ACC112 (cell line): ENCODE measurements around the gene MYLK2.

ENCODE experiments used
- H2AFZ ChIP-seq: fragments of 200-600 bp; sonication (generic); one replicate; pipeline ENCODE4 v1.6.0; 2017; ENCODE audit warnings: antibody characterized with exemption, low read length; ENCODE audit not compliant: unreplicated experiment
- H3K27ac ChIP-seq: fragments of 200-600 bp; sonication (generic); 2 replicates; pipeline ENCODE4 v1.5.1; 2014; ENCODE audit warnings: low read depth, mild to moderate bottlenecking, antibody characterized with exemption, low read length, moderate library complexity
- H3K27me3 ChIP-seq: fragments of 200-600 bp; sonication (generic); 2 replicates; pipeline ENCODE4 v1.6.1; 2014; ENCODE audit warnings: mild to moderate bottlenecking, antibody characterized with exemption, low read length, moderate library complexity, mixed read lengths; ENCODE audit not compliant: insufficient read depth
- H3K36me3 ChIP-seq: fragments of 200-600 bp; sonication (generic); 2 replicates; pipeline ENCODE4 v1.6.1; 2016; ENCODE audit warnings: mild to moderate bottlenecking, antibody characterized with exemption, low read length, moderate library complexity, mixed read lengths; ENCODE audit not compliant: insufficient read depth
- H3K4me1 ChIP-seq: fragments of 200-600 bp; sonication (generic); one replicate; pipeline ENCODE4 v1.6.1; 2016; ENCODE audit warnings: low read length, mixed read lengths; ENCODE audit not compliant: insufficient read depth, unreplicated experiment, control insufficient read depth
- H3K4me3 ChIP-seq: fragments of 200-600 bp; sonication (generic); 2 replicates; pipeline ENCODE4 v1.5.1; 2014; ENCODE audit warnings: mild to moderate bottlenecking, low read depth, low read length
- H3K79me2 ChIP-seq: fragments of 200-600 bp; sonication (generic); one replicate; pipeline ENCODE4 v1.6.0; 2016; ENCODE audit warnings: low read length; ENCODE audit not compliant: control insufficient read depth, unreplicated experiment, insufficient read depth

MYLK2 gene

GRCh38 chr20:31858760-31859083 lies 39.6 kb downstream of the MYLK2 start:
- Histone ChIP-seq H3K4me1 (no peaks in the 10 kb centered on the region), H3K27ac (no peak overlapping the region), H3K4me3 (no peak overlapping the region), H2AFZ (no peak overlapping the region), H3K79me2 (no peaks in the 10 kb centered on the region), H3K27me3 (peaks cover 80% of the 10 kb centered on the region), H3K36me3 (no peaks in the 10 kb centered on the region)

GRCh38 chr20:31859266-31859997 lies 40.3 kb downstream of the MYLK2 start:
- Histone ChIP-seq H3K27ac (no peak overlapping the region), H3K4me3 (no peak overlapping the region), H3K79me2 (no peaks in the 10 kb centered on the region), H3K27me3 (peaks cover 73% of the 10 kb centered on the region), H3K36me3 (no peaks in the 10 kb centered on the region), H3K4me1 (no peaks in the 10 kb centered on the region), H2AFZ (no peak overlapping the region)

GRCh38 chr20:31859998-31860380 lies 40.8 kb downstream of the MYLK2 start:
- Histone ChIP-seq H3K4me3 (no peak overlapping the region), H3K27me3 (peaks cover 69% of the 10 kb centered on the region), H3K27ac (no peak overlapping the region), H3K36me3 (no peaks in the 10 kb centered on the region), H2AFZ (no peak overlapping the region), H3K4me1 (no peaks in the 10 kb centered on the region), H3K79me2 (no peaks in the 10 kb centered on the region)

GRCh38 chr20:31860390-31861134 lies 41.4 kb downstream of the MYLK2 start:
- Histone ChIP-seq H3K79me2 (no peaks in the 10 kb centered on the region), H2AFZ (peak overlapping the region; percentile 43), H3K27ac (no peak overlapping the region), H3K4me3 (peak overlapping the region; percentile 72), H3K36me3 (no peaks in the 10 kb centered on the region), H3K4me1 (no peaks in the 10 kb centered on the region), H3K27me3 (peaks cover 63% of the 10 kb centered on the region)

- Histone ChIP-seq H3K4me3 (peak overlapping the region; percentile 72), H3K27me3 (peaks cover 61% of the 10 kb centered on the region), H2AFZ (peak overlapping the region; percentile 43), H3K79me2 (no peaks in the 10 kb centered on the region), H3K36me3 (no peaks in the 10 kb centered on the region), H3K27ac (no peak overlapping the region), H3K4me1 (no peaks in the 10 kb centered on the region)
Observed at GRCh38 chr20:31861135-31861384, 41.9 kb downstream of the MYLK2 start.

- peak overlapping the region; percentile 43 for H2AFZ ChIP-seq
- no peaks in the 10 kb centered on the region for H3K36me3 ChIP-seq
- peak overlapping the region; percentile 72 for H3K4me3 ChIP-seq
- no peaks in the 10 kb centered on the region for H3K79me2 ChIP-seq
- peaks cover 56% of the 10 kb centered on the region for H3K27me3 ChIP-seq
- no peaks in the 10 kb centered on the region for H3K4me1 ChIP-seq
- no peak overlapping the region for H3K27ac ChIP-seq
Observed at GRCh38 chr20:31861385-31862156, 42.4 kb downstream of the MYLK2 start.

GRCh38 chr20:31862157-31862470 lies 43.0 kb downstream of the MYLK2 start:
- Histone ChIP-seq H2AFZ (no peak overlapping the region), H3K27me3 (peaks cover 51% of the 10 kb centered on the region), H3K27ac (no peak overlapping the region), H3K79me2 (no peaks in the 10 kb centered on the region), H3K36me3 (no peaks in the 10 kb centered on the region), H3K4me3 (no peak overlapping the region), H3K4me1 (no peaks in the 10 kb centered on the region)

- Histone ChIP-seq H3K27me3 (peaks cover 47% of the 10 kb centered on the region), H3K36me3 (no peaks in the 10 kb centered on the region), H3K4me1 (no peaks in the 10 kb centered on the region), H3K27ac (no peak overlapping the region), H3K79me2 (no peaks in the 10 kb centered on the region), H3K4me3 (no peak overlapping the region), H2AFZ (no peak overlapping the region)
Observed at GRCh38 chr20:31862506-31862905, 43.4 kb downstream of the MYLK2 start.

- Histone ChIP-seq H3K4me3 (no peak overlapping the region), H3K79me2 (no peaks in the 10 kb centered on the region), H3K4me1 (no peaks in the 10 kb centered on the region), H3K27ac (no peak overlapping the region), H2AFZ (no peak overlapping the region), H3K36me3 (no peaks in the 10 kb centered on the region), H3K27me3 (peaks cover 39% of the 10 kb centered on the region)
Observed at GRCh38 chr20:31863296-31864085, 44.3 kb downstream of the MYLK2 start.

- Histone ChIP-seq H2AFZ (no peak overlapping the region), H3K36me3 (no peaks in the 10 kb centered on the region), H3K79me2 (no peaks in the 10 kb centered on the region), H3K27ac (no peak overlapping the region), H3K4me1 (no peaks in the 10 kb centered on the region), H3K4me3 (no peak overlapping the region), H3K27me3 (peaks cover 34% of the 10 kb centered on the region)
Observed at GRCh38 chr20:31864521-31865400, 45.6 kb downstream of the MYLK2 start.
